ENCODE data around the gene ZNF83. TPM values are rescaled to one million over a fixed set of nuclear protein-coding genes. Genes with fewer than 3 reads are reported as not detected.

ZNF83 gene
- polyA plus RNA-seq, 1 of the 3 experiments (the other 2 are of a cell fraction), result 30.1 TPM

DNA sequence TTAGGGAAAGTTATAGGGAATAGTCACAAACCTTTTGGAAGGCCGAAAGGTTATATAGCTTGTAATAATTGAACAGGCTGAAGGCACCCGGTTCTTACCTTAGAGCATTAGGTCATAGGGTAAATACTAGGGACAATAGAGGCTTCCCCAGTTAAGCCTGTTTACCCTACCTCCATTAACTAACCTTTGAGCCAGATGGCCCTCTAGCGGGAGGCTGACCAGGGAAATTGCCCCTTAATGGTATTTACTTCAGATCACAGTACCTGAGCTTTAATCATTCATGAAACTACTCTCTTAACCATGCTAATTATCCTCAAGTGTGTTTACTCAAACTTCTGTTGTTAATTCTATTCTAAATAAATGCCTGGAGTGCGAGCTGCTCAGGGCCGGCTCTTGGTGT is 20.4 kb upstream of the ZNF83 start:
- H4K20me1 ChIP-seq (ENCODE audit: insufficient read depth), result no peaks in the 10 kb centered on the region
- H3K9me3 ChIP-seq, result no peaks in the 10 kb centered on the region
- 64% methylated on average over 5 of the region's 5 CpGs for WGBS (ENCODE audit: low lambda C conversion rate)
- H2AFZ ChIP-seq (ENCODE audit: low read depth), result no peak overlapping the region
- H3K79me2 ChIP-seq (ENCODE audit: insufficient read depth), result peaks cover 6% of the 10 kb centered on the region; the same call in 1 of the 2 replicates
- TF ChIP-seq, protein P1, sequence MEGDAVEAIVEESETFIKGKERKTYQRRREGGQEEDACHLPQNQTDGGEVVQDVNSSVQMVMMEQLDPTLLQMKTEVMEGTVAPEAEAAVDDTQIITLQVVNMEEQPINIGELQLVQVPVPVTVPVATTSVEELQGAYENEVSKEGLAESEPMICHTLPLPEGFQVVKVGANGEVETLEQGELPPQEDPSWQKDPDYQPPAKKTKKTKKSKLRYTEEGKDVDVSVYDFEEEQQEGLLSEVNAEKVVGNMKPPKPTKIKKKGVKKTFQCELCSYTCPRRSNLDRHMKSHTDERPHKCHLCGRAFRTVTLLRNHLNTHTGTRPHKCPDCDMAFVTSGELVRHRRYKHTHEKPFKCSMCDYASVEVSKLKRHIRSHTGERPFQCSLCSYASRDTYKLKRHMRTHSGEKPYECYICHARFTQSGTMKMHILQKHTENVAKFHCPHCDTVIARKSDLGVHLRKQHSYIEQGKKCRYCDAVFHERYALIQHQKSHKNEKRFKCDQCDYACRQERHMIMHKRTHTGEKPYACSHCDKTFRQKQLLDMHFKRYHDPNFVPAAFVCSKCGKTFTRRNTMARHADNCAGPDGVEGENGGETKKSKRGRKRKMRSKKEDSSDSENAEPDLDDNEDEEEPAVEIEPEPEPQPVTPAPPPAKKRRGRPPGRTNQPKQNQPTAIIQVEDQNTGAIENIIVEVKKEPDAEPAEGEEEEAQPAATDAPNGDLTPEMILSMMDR (IDR thresholded peaks at IDR 0.05), result no peak
- TF ChIP-seq JUND (IDR thresholded peaks at IDR 0.05) (no peak), RXRA (IDR thresholded peaks at IDR 0.05; ENCODE audit: borderline replicate concordance, low read depth) (no peak), EZH2phosphoT487 (IDR thresholded peaks at IDR 0.05; ENCODE audit: borderline replicate concordance, low read depth) (no peak), SIN3A (IDR thresholded peaks at IDR 0.05; ENCODE audit: borderline replicate concordance, low read depth, low read length) (no peak), MEF2A (IDR thresholded peaks at IDR 0.05; ENCODE audit: borderline replicate concordance, low read depth) (no peak), FOXJ3 (CRISPR knock-in tag; IDR thresholded peaks at IDR 0.05) (no peak), SMC3 (IDR thresholded peaks at IDR 0.05; ENCODE audit: low read depth, low read length) (no peak), GABPA (IDR thresholded peaks at IDR 0.05; ENCODE audit: low read depth) (no peak), RFX5 (IDR thresholded peaks at IDR 0.05; ENCODE audit: low read length) (no peak), POLR2AphosphoS5 (IDR thresholded peaks at IDR 0.05; ENCODE audit: low read depth, low read length) (no peak), RCOR1 (IDR thresholded peaks at IDR 0.05; ENCODE audit: low read length) (no peak), NRF1 (IDR thresholded peaks at IDR 0.05; ENCODE audit: low read depth, low read length) (no peak), TAF1 (IDR thresholded peaks at IDR 0.05; ENCODE audit: borderline replicate concordance, low read depth, low read length) (no peak)
- TF ChIP-seq, protein P2, sequence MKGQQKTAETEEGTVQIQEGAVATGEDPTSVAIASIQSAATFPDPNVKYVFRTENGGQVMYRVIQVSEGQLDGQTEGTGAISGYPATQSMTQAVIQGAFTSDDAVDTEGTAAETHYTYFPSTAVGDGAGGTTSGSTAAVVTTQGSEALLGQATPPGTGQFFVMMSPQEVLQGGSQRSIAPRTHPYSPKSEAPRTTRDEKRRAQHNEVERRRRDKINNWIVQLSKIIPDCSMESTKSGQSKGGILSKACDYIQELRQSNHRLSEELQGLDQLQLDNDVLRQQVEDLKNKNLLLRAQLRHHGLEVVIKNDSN (IDR thresholded peaks at IDR 0.05; ENCODE audit: borderline replicate concordance, low read depth), result no peak
- TF ChIP-seq, protein P3, sequence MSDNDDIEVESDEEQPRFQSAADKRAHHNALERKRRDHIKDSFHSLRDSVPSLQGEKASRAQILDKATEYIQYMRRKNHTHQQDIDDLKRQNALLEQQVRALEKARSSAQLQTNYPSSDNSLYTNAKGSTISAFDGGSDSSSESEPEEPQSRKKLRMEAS (IDR thresholded peaks at IDR 0.05; ENCODE audit: low read depth), result no peak
- TF ChIP-seq, protein P4, sequence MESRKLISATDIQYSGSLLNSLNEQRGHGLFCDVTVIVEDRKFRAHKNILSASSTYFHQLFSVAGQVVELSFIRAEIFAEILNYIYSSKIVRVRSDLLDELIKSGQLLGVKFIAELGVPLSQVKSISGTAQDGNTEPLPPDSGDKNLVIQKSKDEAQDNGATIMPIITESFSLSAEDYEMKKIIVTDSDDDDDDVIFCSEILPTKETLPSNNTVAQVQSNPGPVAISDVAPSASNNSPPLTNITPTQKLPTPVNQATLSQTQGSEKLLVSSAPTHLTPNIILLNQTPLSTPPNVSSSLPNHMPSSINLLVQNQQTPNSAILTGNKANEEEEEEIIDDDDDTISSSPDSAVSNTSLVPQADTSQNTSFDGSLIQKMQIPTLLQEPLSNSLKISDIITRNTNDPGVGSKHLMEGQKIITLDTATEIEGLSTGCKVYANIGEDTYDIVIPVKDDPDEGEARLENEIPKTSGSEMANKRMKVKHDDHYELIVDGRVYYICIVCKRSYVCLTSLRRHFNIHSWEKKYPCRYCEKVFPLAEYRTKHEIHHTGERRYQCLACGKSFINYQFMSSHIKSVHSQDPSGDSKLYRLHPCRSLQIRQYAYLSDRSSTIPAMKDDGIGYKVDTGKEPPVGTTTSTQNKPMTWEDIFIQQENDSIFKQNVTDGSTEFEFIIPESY (IDR thresholded peaks at IDR 0.05; ENCODE audit: borderline replicate concordance, low read depth), result no peak
- TF ChIP-seq, protein P5, sequence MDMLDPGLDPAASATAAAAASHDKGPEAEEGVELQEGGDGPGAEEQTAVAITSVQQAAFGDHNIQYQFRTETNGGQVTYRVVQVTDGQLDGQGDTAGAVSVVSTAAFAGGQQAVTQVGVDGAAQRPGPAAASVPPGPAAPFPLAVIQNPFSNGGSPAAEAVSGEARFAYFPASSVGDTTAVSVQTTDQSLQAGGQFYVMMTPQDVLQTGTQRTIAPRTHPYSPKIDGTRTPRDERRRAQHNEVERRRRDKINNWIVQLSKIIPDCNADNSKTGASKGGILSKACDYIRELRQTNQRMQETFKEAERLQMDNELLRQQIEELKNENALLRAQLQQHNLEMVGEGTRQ (IDR thresholded peaks at IDR 0.05; ENCODE audit: borderline replicate concordance, low read depth, low read length), result no peak
- no peak overlapping the region for H3K9ac ChIP-seq
- H3K9me2 ChIP-seq, result no peaks in the 10 kb centered on the region
- H3K27me3 ChIP-seq (ENCODE audit: insufficient read depth), result no peaks in the 10 kb centered on the region
- H3K4me1 ChIP-seq (ENCODE audit: control insufficient read depth in 1 of 2, insufficient read depth in 2 of 2, low read depth in 1 of 2, low read length in 1 of 2), result no peaks in the 10 kb centered on the region
- no peak overlapping the region for H3K27ac ChIP-seq (ENCODE audit: low read depth in 2 of 2, low read length in 1 of 2)
- H3K4me2 ChIP-seq, result no peak overlapping the region
- DNase-seq, result no peak
- H3K36me3 ChIP-seq (replicated peaks in 1 of 2; ENCODE audit: control insufficient read depth in 1 of 2, insufficient read depth in 2 of 2, low read length in 1 of 2), result peaks cover 2 to 58% of the 10 kb centered on the region in 2 experiments
- H3K4me3 ChIP-seq (ENCODE audit: low read depth in 2 of 2, low read length in 1 of 2), result no peak overlapping the region
- POLR2A ChIA-PET, result interaction anchor here (0.6 kb wide), 1 partner anchor 1346 kb away, joined by 4 read pairs; no protein-coding TSS in a partner anchor
- CTCF ChIA-PET, result no interaction called here
- H3F3A ChIP-seq (replicated peaks; ENCODE audit: insufficient read depth), result peaks cover 3% of the 10 kb centered on the region

Data from SK-N-SH (cell line).